ENCODE results near the gene UNC5A.

The UNC5A gene

GRCh38 chr5:176800024-176800423, 10.3 kb upstream of the UNC5A start:
- no peak for DNase-seq (ENCODE audit: low read depth)

GRCh38 chr5:176802116-176802784, 8.1 kb upstream of the UNC5A start:
- no peak for DNase-seq (ENCODE audit: low read depth)

GRCh38 chr5:176803068-176803942, 7.1 kb upstream of the UNC5A start:
- no peak for DNase-seq (ENCODE audit: low read depth)

- DNase-seq (ENCODE audit: low read depth): no peak
Observed at GRCh38 chr5:176803943-176804498, 6.3 kb upstream of the UNC5A start.

GRCh38 chr5:176806137-176806536, 4.2 kb upstream of the UNC5A start:
- DNase-seq (ENCODE audit: low read depth): no peak

- DNase-seq (ENCODE audit: low read depth): no peak
Observed at GRCh38 chr5:176809544-176810080, 747 bp upstream of the UNC5A start.

- no peak for DNase-seq (ENCODE audit: low read depth)
Observed at GRCh38 chr5:176810687-176811501, 535 bp downstream of the UNC5A start.

- DNase-seq (ENCODE audit: low read depth): no peak
Observed at GRCh38 chr5:176812269-176813259, 2.2 kb downstream of the UNC5A start.

- DNase-seq (ENCODE audit: low read depth): no peak
Observed at GRCh38 chr5:176813587-176814312, 3.4 kb downstream of the UNC5A start.

- no peak for DNase-seq (ENCODE audit: low read depth)
Observed at GRCh38 chr5:176814313-176814685, 3.9 kb downstream of the UNC5A start.

GRCh38 chr5:176814836-176815438, 4.6 kb downstream of the UNC5A start:
- DNase-seq (ENCODE audit: low read depth): no peak

- no peak for DNase-seq (ENCODE audit: low read depth)
Observed at GRCh38 chr5:176816043-176816745, 5.8 kb downstream of the UNC5A start.

- DNase-seq (ENCODE audit: low read depth): no peak
Observed at GRCh38 chr5:176816791-176817347, 6.5 kb downstream of the UNC5A start.

GRCh38 chr5:176817369-176817840, 7.0 kb downstream of the UNC5A start:
- no peak for DNase-seq (ENCODE audit: low read depth)

- DNase-seq (ENCODE audit: low read depth): no peak
Observed at GRCh38 chr5:176817841-176818377, 7.5 kb downstream of the UNC5A start.

GRCh38 chr5:176818391-176819098, 8.2 kb downstream of the UNC5A start:
- DNase-seq (ENCODE audit: low read depth): no peak

- DNase-seq (ENCODE audit: low read depth): no peak
Observed at GRCh38 chr5:176819476-176819875, 9.1 kb downstream of the UNC5A start.

GRCh38 chr5:176820937-176821336, 10.6 kb downstream of the UNC5A start:
- DNase-seq (ENCODE audit: low read depth): no peak

Measured in stimulated activated CD4-positive, alpha-beta T cell treated with anti-CD3 and anti-CD28 coated beads, Interleukin-2, amount 100 ng/mL, for 4 hours (primary cell).